ENCODE measurements around the gene GET4. TPM values are rescaled to one million over a fixed set of nuclear protein-coding genes. Genes with fewer than 3 reads are reported as not detected.

Gene GET4
- total and polyA plus RNA-seq, 2 of the 4 experiments (the other 2 are of a cell fraction): 11.3 to 30.9 TPM

DNA sequence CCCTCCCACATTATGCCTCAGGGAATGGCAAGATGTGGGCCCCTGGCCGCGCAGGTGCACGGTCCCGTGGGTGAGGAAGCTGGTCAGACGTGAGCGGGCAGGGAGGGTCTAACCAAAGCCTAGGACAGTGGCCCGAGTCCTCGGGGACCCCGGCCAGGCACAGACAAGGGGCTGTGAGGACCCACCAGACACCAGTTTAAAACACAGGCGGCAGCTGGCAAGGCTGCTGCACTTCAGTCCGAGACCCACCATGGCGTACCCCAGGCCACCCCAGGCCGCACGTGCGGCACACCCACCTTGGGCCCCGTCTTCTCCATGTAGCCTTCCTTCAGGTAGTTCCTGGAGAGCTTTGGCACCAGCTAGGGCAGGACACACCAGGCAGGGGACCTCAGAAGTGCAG is 23.5 kb downstream of the GET4 start:
- Histone ChIP-seq H2BK20ac (ENCODE audit: low read depth, low read length) (no peak overlapping the region), H4K8ac (ENCODE audit: low read depth in 2 of 2, low read length in 2 of 2) (no peak overlapping the region), H2BK15ac (ENCODE audit: low read depth, low read length) (no peak overlapping the region), H2BK5ac (ENCODE audit: low read depth, low read length, poor library complexity, severe bottlenecking) (no peak overlapping the region), H3K18ac (ENCODE audit: low read depth, low read length) (no peak overlapping the region), H2AFZ (replicated peaks; ENCODE audit: low read length, poor library complexity) (no peak overlapping the region), H3K4ac (ENCODE audit: low read depth, low read length) (no peak overlapping the region), H4K20me1 (ENCODE audit: insufficient read depth, low read length) (no peaks in the 10 kb centered on the region), H3K23ac (ENCODE audit: low read depth, low read length) (no peak overlapping the region), H3K14ac (replicated peaks; ENCODE audit: low read depth, low read length) (no peak overlapping the region), H3K36me3 (ENCODE audit: control insufficient read depth, insufficient read depth, low read length) (peaks cover 17% of the 10 kb centered on the region), H3K9me3 (ENCODE audit: control insufficient read depth, insufficient read depth, low read length) (no peaks in the 10 kb centered on the region), H4K91ac (ENCODE audit: insufficient read depth, low read depth, low read length) (no peak overlapping the region), H3K9ac (ENCODE audit: low read depth, low read length) (no peak overlapping the region), H2AK9ac (replicated peaks; ENCODE audit: low read depth, low read length, poor library complexity) (no peak overlapping the region), H3K4me1 (ENCODE audit: control insufficient read depth, insufficient read depth, low read length) (peaks cover 9% of the 10 kb centered on the region), H4K5ac (ENCODE audit: low read depth, low read length) (no peak overlapping the region), H3K27me3 (ENCODE audit: control insufficient read depth, insufficient read depth, low read length) (no peaks in the 10 kb centered on the region), H2BK120ac (ENCODE audit: low read depth, low read length) (no peak overlapping the region), H3K4me3 (ENCODE audit: insufficient read depth, low read depth, low read length) (no peak overlapping the region), H3K4me2 (ENCODE audit: low read depth, low read length) (no peak overlapping the region), H3K27ac (ENCODE audit: insufficient read depth, low read length) (no peak overlapping the region), H3K79me1 (ENCODE audit: low read depth in 1 of 2, low read length in 2 of 2) (no peaks in the 10 kb centered on the region), H3K56ac (ENCODE audit: extremely low read depth, insufficient read depth, low read length) (no peak overlapping the region), H2AK5ac (ENCODE audit: low read depth, low read length) (0 out of 2 replicates have a peak overlapping the region, but pooled peaks have one; percentile 3), H3K9me1 (ENCODE audit: insufficient read depth, low read length) (no peaks in the 10 kb centered on the region)
- dilution Hi-C loops (cut with HindIII; ENCODE audit: low sequenced_read_pairs, unreplicated experiment): no loop called here
- TF ChIP-seq, protein P1, sequence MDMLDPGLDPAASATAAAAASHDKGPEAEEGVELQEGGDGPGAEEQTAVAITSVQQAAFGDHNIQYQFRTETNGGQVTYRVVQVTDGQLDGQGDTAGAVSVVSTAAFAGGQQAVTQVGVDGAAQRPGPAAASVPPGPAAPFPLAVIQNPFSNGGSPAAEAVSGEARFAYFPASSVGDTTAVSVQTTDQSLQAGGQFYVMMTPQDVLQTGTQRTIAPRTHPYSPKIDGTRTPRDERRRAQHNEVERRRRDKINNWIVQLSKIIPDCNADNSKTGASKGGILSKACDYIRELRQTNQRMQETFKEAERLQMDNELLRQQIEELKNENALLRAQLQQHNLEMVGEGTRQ (IDR thresholded peaks at IDR 0.05; ENCODE audit: low read depth, low read length): no peak
- TF ChIP-seq, protein P2, sequence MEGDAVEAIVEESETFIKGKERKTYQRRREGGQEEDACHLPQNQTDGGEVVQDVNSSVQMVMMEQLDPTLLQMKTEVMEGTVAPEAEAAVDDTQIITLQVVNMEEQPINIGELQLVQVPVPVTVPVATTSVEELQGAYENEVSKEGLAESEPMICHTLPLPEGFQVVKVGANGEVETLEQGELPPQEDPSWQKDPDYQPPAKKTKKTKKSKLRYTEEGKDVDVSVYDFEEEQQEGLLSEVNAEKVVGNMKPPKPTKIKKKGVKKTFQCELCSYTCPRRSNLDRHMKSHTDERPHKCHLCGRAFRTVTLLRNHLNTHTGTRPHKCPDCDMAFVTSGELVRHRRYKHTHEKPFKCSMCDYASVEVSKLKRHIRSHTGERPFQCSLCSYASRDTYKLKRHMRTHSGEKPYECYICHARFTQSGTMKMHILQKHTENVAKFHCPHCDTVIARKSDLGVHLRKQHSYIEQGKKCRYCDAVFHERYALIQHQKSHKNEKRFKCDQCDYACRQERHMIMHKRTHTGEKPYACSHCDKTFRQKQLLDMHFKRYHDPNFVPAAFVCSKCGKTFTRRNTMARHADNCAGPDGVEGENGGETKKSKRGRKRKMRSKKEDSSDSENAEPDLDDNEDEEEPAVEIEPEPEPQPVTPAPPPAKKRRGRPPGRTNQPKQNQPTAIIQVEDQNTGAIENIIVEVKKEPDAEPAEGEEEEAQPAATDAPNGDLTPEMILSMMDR (conservative IDR thresholded peaks at IDR 0.05; ENCODE audit: low read depth, low read length): no peak
- TF ChIP-seq, protein P3, sequence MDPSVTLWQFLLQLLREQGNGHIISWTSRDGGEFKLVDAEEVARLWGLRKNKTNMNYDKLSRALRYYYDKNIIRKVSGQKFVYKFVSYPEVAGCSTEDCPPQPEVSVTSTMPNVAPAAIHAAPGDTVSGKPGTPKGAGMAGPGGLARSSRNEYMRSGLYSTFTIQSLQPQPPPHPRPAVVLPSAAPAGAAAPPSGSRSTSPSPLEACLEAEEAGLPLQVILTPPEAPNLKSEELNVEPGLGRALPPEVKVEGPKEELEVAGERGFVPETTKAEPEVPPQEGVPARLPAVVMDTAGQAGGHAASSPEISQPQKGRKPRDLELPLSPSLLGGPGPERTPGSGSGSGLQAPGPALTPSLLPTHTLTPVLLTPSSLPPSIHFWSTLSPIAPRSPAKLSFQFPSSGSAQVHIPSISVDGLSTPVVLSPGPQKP (IDR thresholded peaks at IDR 0.05; ENCODE audit: borderline replicate concordance, low read depth, low read length): no peak
- TF ChIP-seq CHD1 (IDR thresholded peaks at IDR 0.05; ENCODE audit: low read depth, low read length) (no peak), SMC3 (IDR thresholded peaks at IDR 0.05; ENCODE audit: low read depth, low read length) (no peak), POLR2A (IDR thresholded peaks at IDR 0.05; ENCODE audit: low read depth, low read length) (no peak), MXI1 (IDR thresholded peaks at IDR 0.05; ENCODE audit: borderline replicate concordance, low read depth, low read length) (no peak), FOS (IDR thresholded peaks at IDR 0.05; ENCODE audit: low read depth, low read length) (no peak), MAFK (IDR thresholded peaks at IDR 0.05; ENCODE audit: low read depth, low read length) (no peak), CEBPB (IDR thresholded peaks at IDR 0.05; ENCODE audit: low read depth, low read length) (no peak), RFX5 (IDR thresholded peaks at IDR 0.05; ENCODE audit: low read depth, low read length) (no peak)
- no TSS peak for BruUV-seq (replicated peaks)
- ATAC-seq (ENCODE audit: low read depth): no peak
- intact Hi-C loops (cut with micrococcal nuclease): loop anchor here (10.0 kb wide), 1 partner anchor 145 kb away; the partner anchor contains the start of gene GPR146
- no peak for DNase-seq
- POLR2A ChIA-PET (ENCODE audit: unreplicated experiment): no interaction called here
- in situ Hi-C loops (cut with MboI; ENCODE audit: low sequenced_read_pairs): no loop called here
- WGBS, 2 experiments (ENCODE audit: extremely low coverage in 2 of 2, insufficient read length in 1 of 2): 94% methylated on average over 14 of the region's 16 CpGs; no CpG with 5 or more reads in 1 of the 2 experiments
- CTCF ChIA-PET: no interaction called here

Data from IMR-90 (cell line).